Lower lobe of right lung (tissue), 2 donors: ENCODE results near the gene VAMP8. TPM values are rescaled to one million over a fixed set of nuclear protein-coding genes. Genes with fewer than 3 reads are reported as not detected.

ENCODE experiments used
- ATAC-seq, 2 donors: fragments of 200-7000 bp; cut with Tn5 transposase; one replicate each; pipeline ENCODE4 v1.9.1; 2020 to 2022; ENCODE audit warnings: mild to moderate bottlenecking in 2 of 2, moderate library complexity in 2 of 2
- DNase-seq: peaks from one replicate; pipeline ENCODE4 v3.0.0-alpha.2; 2020
- H3K27ac ChIP-seq: fragments of 200-600 bp; one replicate; pipeline ENCODE4 v1.8.0; 2022
- H3K27me3 ChIP-seq: fragments of 200-600 bp; one replicate; pipeline ENCODE4 v1.8.0; 2022; ENCODE audit warnings: low read depth
- H3K36me3 ChIP-seq: fragments of 200-600 bp; one replicate; pipeline ENCODE4 v1.8.0; 2022; ENCODE audit warnings: mild to moderate bottlenecking
- H3K4me1 ChIP-seq: fragments of 200-600 bp; one replicate; pipeline ENCODE4 v1.8.0; 2022
- H3K4me3 ChIP-seq: fragments of 200-600 bp; one replicate; pipeline ENCODE4 v1.8.0; 2022; ENCODE audit warnings: mild to moderate bottlenecking
- H3K9me3 ChIP-seq: fragments of 200-600 bp; one replicate; pipeline ENCODE4 v1.8.0; 2022
- CTCF ChIP-seq: fragments of 200-600 bp; IDR thresholded peaks from one replicate; pipeline ENCODE4 v1.8.0; 2022; ENCODE audit warnings: antibody characterized with exemption, mild to moderate bottlenecking
- intact Hi-C: fragments of 100-400 bp; cut with DNase I; formaldehyde crosslinking; loops from one replicate; pipeline ENCODE4 v1.11.0; 2022
- total RNA-seq: library from RNA; stranded (reverse); fragmentation: NEBNext Ultra II Directional; extraction: Animal tissue kit (Norgen Biotek cat#: 25700); gene quantifications from one replicate; pipeline ENCODE4 v1.2.1, GENCODE V29; 2021
- donor health status: DM: no; HTN: yes; CAD: no; lungs with severe emphysema.

Gene VAMP8
- total RNA-seq, 1 donor from 2014 or later, result 272 TPM

- no peaks in the 10 kb centered on the region for H3K27me3 ChIP-seq
- intact Hi-C loops, result no loop called here
- H3K4me3 ChIP-seq, result peak overlapping the region; percentile 77
- peaks cover 84% of the 10 kb centered on the region for H3K4me1 ChIP-seq
- peak in 1 of 2 donors; percentile 51 for ATAC-seq
- H3K36me3 ChIP-seq, result peaks cover 24% of the 10 kb centered on the region
- no peak for TF ChIP-seq CTCF
- H3K9me3 ChIP-seq, result no peaks in the 10 kb centered on the region
- H3K27ac ChIP-seq, result peak overlapping the region; percentile 95
- DNase-seq, result no peak
Measured at GRCh38 chr2:85585781-85586105, 8.4 kb downstream of the VAMP8 start.

GRCh38 chr2:85588236-85588635 lies 10.8 kb downstream of the VAMP8 start:
- no peak for DNase-seq
- H3K36me3 ChIP-seq, result peaks cover 1% of the 10 kb centered on the region
- TF ChIP-seq CTCF, result no peak
- no peak for ATAC-seq
- intact Hi-C loops, result no loop called here
- H3K27ac ChIP-seq, result peak overlapping the region; percentile 95
- H3K9me3 ChIP-seq, result no peaks in the 10 kb centered on the region
- peaks cover 97% of the 10 kb centered on the region for H3K4me1 ChIP-seq
- H3K27me3 ChIP-seq, result no peaks in the 10 kb centered on the region
- no peak overlapping the region for H3K4me3 ChIP-seq

GRCh38 chr2:85588645-85589044 lies 11.3 kb downstream of the VAMP8 start:
- DNase-seq, result no peak
- Histone ChIP-seq H3K27me3 (no peaks in the 10 kb centered on the region), H3K4me1 (peaks cover 96% of the 10 kb centered on the region), H3K4me3 (no peak overlapping the region), H3K27ac (peak overlapping the region; percentile 95), H3K36me3 (no peaks in the 10 kb centered on the region), H3K9me3 (no peaks in the 10 kb centered on the region)
- TF ChIP-seq CTCF, result no peak
- no peak for ATAC-seq
- intact Hi-C loops, result no loop called here

- Histone ChIP-seq H3K4me1 (peaks cover 97% of the 10 kb centered on the region), H3K9me3 (no peaks in the 10 kb centered on the region), H3K4me3 (no peak overlapping the region), H3K27ac (peak overlapping the region; percentile 95), H3K27me3 (no peaks in the 10 kb centered on the region), H3K36me3 (no peaks in the 10 kb centered on the region)
- ATAC-seq (no peak), DNase-seq (no peak)
- TF ChIP-seq CTCF, result no peak
- intact Hi-C loops, result no loop called here
Measured at GRCh38 chr2:85589181-85589580, 11.8 kb downstream of the VAMP8 start.

GRCh38 chr2:85589982-85590791 lies 12.8 kb downstream of the VAMP8 start:
- ATAC-seq (peak; percentile 72 to 77), DNase-seq (peak; percentile 72)
- no peaks in the 10 kb centered on the region for H3K27me3 ChIP-seq
- TF ChIP-seq CTCF, result no peak
- peak overlapping the region; percentile 10 for H3K4me3 ChIP-seq
- intact Hi-C loops, result no loop called here
- no peaks in the 10 kb centered on the region for H3K9me3 ChIP-seq
- H3K36me3 ChIP-seq, result no peaks in the 10 kb centered on the region
- H3K27ac ChIP-seq, result peak overlapping the region; percentile 95
- peaks cover 98% of the 10 kb centered on the region for H3K4me1 ChIP-seq
